ENCODE measurements around the gene RAD18. TPM values are rescaled to one million over a fixed set of nuclear protein-coding genes. Genes with fewer than 3 reads are reported as not detected.
A peak's percentile ranks its signal among the peaks of the same experiment; 100 is the strongest.

Gene RAD18
- total RNA-seq, 1 experiment from 2014 or later = 46.6 TPM

DNA sequence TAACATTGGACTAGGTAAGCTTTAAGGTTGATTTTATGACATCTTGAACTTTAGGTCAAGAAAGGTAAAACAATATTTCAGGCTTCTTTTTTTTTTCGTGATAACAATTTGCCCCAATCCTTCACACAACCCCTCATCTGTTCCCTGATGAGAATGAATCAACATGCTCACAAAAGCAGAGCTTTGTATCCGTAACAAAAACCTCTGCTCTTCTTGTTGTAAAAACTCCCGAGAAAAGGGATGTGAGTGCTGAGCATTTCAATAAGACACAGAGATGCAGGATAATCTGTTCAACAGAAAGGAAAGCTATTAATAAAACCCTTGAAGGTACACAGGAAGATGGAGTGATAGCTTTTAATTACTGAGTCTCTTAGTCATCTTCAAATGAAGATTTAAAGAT lies 94.3 kb downstream of the RAD18 start:
- peak overlapping the region; percentile 41; the same call in 1 of the 2 replicates for H2AFZ ChIP-seq (ENCODE audit: low read length)
- H3K4me2 ChIP-seq (ENCODE audit: low read length) = peak overlapping the region; percentile 73
- intact Hi-C loops (cut with micrococcal nuclease) = loop anchor here (1.0 to 5.0 kb wide), 5 partner anchors 68 to 368 kb away; partner anchors contain the start of genes LMCD1, OXTR and RAD18
- TSS peak; percentile 75 for BruUV-seq (replicated peaks)
- DNase-seq = no peak
- H3K9me2 ChIP-seq (replicated peaks; ENCODE audit: low read length) = no peaks in the 10 kb centered on the region
- TF ChIP-seq, protein P1, sequence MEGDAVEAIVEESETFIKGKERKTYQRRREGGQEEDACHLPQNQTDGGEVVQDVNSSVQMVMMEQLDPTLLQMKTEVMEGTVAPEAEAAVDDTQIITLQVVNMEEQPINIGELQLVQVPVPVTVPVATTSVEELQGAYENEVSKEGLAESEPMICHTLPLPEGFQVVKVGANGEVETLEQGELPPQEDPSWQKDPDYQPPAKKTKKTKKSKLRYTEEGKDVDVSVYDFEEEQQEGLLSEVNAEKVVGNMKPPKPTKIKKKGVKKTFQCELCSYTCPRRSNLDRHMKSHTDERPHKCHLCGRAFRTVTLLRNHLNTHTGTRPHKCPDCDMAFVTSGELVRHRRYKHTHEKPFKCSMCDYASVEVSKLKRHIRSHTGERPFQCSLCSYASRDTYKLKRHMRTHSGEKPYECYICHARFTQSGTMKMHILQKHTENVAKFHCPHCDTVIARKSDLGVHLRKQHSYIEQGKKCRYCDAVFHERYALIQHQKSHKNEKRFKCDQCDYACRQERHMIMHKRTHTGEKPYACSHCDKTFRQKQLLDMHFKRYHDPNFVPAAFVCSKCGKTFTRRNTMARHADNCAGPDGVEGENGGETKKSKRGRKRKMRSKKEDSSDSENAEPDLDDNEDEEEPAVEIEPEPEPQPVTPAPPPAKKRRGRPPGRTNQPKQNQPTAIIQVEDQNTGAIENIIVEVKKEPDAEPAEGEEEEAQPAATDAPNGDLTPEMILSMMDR (conservative IDR thresholded peaks at IDR 0.05; ENCODE audit: low read depth, low read length) = no peak
- no peaks in the 10 kb centered on the region for H3K9me3 ChIP-seq (ENCODE audit: low read length)
- H3K4me3 ChIP-seq (ENCODE audit: low read length) = peak overlapping the region; percentile 32
- peak overlapping the region; percentile 54 for H3K9ac ChIP-seq (ENCODE audit: low read length)
- ChIA-PET CTCF (interaction anchor here (0.6 to 1.0 kb wide), 2 partner anchors 99 kb away, joined by 3 to 4 read pairs; partner anchors contain the start of gene OXTR), POLR2A (ENCODE audit: unreplicated experiment) (interaction anchor here (0.6 to 0.7 kb wide), 2 partner anchors 14 to 63 kb away, joined by 5 to 7 read pairs; no protein-coding TSS in a partner anchor)
- H4K20me1 ChIP-seq (ENCODE audit: low read length) = no peaks in the 10 kb centered on the region
- H3K4me1 ChIP-seq (ENCODE audit: insufficient read depth, low read length) = peaks cover 51% of the 10 kb centered on the region
- peak; percentile 9 for ATAC-seq
- no peaks in the 10 kb centered on the region for H3K36me3 ChIP-seq (ENCODE audit: low read depth, low read length)
- H3F3A ChIP-seq (ENCODE audit: low read length, unreplicated experiment) = peaks cover 14% of the 10 kb centered on the region
- peak overlapping the region; percentile 94 for H3K27ac ChIP-seq (ENCODE audit: low read length)
- H3K27me3 ChIP-seq (ENCODE audit: low read length) = no peaks in the 10 kb centered on the region
- no peaks in the 10 kb centered on the region for H3K79me2 ChIP-seq (ENCODE audit: low read length)

DNA sequence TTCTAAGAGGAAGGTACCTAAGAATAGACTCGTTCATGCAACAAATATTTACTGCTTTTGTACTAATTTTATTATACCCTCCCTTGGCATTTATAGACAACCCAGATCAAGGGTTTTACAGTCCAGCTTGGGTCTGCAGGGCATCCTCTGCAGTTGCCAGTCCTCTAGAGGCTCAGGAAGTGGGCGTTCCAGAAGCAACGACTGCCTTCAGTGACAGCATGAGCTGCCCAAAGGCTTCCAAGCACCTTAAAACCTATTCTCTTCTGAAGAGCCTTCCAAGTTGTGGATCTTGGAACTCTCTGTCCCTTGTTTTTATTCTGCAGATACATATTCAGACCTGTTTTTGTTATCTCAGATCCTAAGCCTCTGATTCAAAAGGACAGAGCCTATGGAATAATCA lies 95.6 kb downstream of the RAD18 start:
- DNase-seq = no peak
- no peak for ATAC-seq
- POLR2A ChIA-PET (ENCODE audit: unreplicated experiment) = no interaction called here
- Histone ChIP-seq H3K9me2 (replicated peaks; ENCODE audit: low read length) (no peaks in the 10 kb centered on the region), H3F3A (ENCODE audit: low read length, unreplicated experiment) (peaks cover 14% of the 10 kb centered on the region), H3K27me3 (ENCODE audit: low read length) (no peaks in the 10 kb centered on the region), H3K79me2 (ENCODE audit: low read length) (no peaks in the 10 kb centered on the region), H3K4me2 (ENCODE audit: low read length) (no peak overlapping the region), H4K20me1 (ENCODE audit: low read length) (no peaks in the 10 kb centered on the region), H3K9ac (ENCODE audit: low read length) (no peak overlapping the region), H3K27ac (ENCODE audit: low read length) (no peak overlapping the region), H3K4me1 (ENCODE audit: insufficient read depth, low read length) (peaks cover 47% of the 10 kb centered on the region), H3K4me3 (ENCODE audit: low read length) (no peak overlapping the region), H3K9me3 (ENCODE audit: low read length) (no peaks in the 10 kb centered on the region), H2AFZ (ENCODE audit: low read length) (no peak overlapping the region), H3K36me3 (ENCODE audit: low read depth, low read length) (no peaks in the 10 kb centered on the region)
- TF ChIP-seq, protein P1 (conservative IDR thresholded peaks at IDR 0.05; ENCODE audit: low read depth, low read length) = no peak
- CTCF ChIA-PET = no interaction called here
- intact Hi-C loops (cut with micrococcal nuclease) = loop anchor here (5.0 kb wide), 1 partner anchor 185 kb away; no protein-coding TSS in a partner anchor
- BruUV-seq (replicated peaks) = no TSS peak

DNA sequence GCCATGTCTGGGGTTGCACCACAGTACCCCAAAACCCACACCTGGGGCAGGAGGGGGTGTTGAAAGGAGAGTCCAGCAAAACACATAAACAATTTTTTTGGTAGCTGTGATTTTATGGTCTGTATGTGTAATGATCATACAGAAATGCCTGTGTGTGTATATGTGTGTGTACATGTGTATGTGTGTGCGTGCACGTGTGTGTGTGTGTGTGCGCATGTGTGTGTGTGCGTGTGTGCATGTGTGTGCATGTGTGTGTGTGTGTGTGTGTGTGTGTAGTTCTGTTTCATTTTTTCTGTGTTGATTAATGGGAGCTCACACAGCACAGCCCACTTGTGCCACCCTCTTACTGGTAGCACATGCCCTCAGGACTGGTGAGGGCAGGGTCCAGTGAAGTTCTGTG lies 97.6 kb downstream of the RAD18 start:
- ATAC-seq (no peak), DNase-seq (no peak)
- Histone ChIP-seq H2AFZ (ENCODE audit: low read length) (no peak overlapping the region), H3K27ac (ENCODE audit: low read length) (no peak overlapping the region), H3K79me2 (ENCODE audit: low read length) (no peaks in the 10 kb centered on the region), H4K20me1 (ENCODE audit: low read length) (no peaks in the 10 kb centered on the region), H3K4me1 (ENCODE audit: insufficient read depth, low read length) (peaks cover 29% of the 10 kb centered on the region), H3K36me3 (ENCODE audit: low read depth, low read length) (no peaks in the 10 kb centered on the region), H3K9me2 (replicated peaks; ENCODE audit: low read length) (no peaks in the 10 kb centered on the region), H3F3A (ENCODE audit: low read length, unreplicated experiment) (peaks cover 14% of the 10 kb centered on the region), H3K27me3 (ENCODE audit: low read length) (no peaks in the 10 kb centered on the region), H3K4me3 (ENCODE audit: low read length) (no peak overlapping the region), H3K9me3 (ENCODE audit: low read length) (no peaks in the 10 kb centered on the region), H3K4me2 (ENCODE audit: low read length) (no peak overlapping the region), H3K9ac (ENCODE audit: low read length) (no peak overlapping the region)
- CTCF ChIA-PET = no interaction called here
- POLR2A ChIA-PET (ENCODE audit: unreplicated experiment) = no interaction called here
- TF ChIP-seq, protein P1 (conservative IDR thresholded peaks at IDR 0.05; ENCODE audit: low read depth, low read length) = no peak
- TF ChIP-seq EZH2phosphoT487 (IDR thresholded peaks at IDR 0.05; ENCODE audit: borderline replicate concordance, low read length) (no peak), EZH2 (IDR thresholded peaks at IDR 0.05; ENCODE audit: low read length, unreplicated experiment) (no peak)
- no TSS peak for BruUV-seq (replicated peaks)
- intact Hi-C loops (cut with micrococcal nuclease) = loop anchor here (5.0 kb wide), 1 partner anchor 183 kb away; no protein-coding TSS in a partner anchor

All from PC-3 (cell line).